Fibroblast of skin of right biceps (primary cell): Measurements from ENCODE around the gene CCDC137.

Experiments used
- DNase-seq: peaks from one replicate; pipeline ENCODE4 v3.0.0-alpha.2; 2013

CCDC137 gene

GRCh38 chr17:81702934-81703746 lies 36.6 kb downstream of the CCDC137 start, which contains the start of gene MRPL12:
Gene MRPL12 (plus strand): TSS chr17:81703367. CDS start chr17:81703502, 135 bp downstream.
- DNase-seq = peak; percentile 91

- no peak for DNase-seq
Measured at GRCh38 chr17:81703747-81704654, 37.5 kb downstream of the CCDC137 start.

GRCh38 chr17:81705518-81706231 lies 39.1 kb downstream of the CCDC137 start:
- DNase-seq = no peak

GRCh38 chr17:81706232-81706611 lies 39.7 kb downstream of the CCDC137 start:
- no peak for DNase-seq

- no peak for DNase-seq
Measured at GRCh38 chr17:81706757-81707624, 40.5 kb downstream of the CCDC137 start.

GRCh38 chr17:81707725-81708646 lies 41.4 kb downstream of the CCDC137 start:
- DNase-seq = no peak

- no peak for DNase-seq
Measured at GRCh38 chr17:81708739-81709185, 42.2 kb downstream of the CCDC137 start.

GRCh38 chr17:81710514-81711308 lies 44.2 kb downstream of the CCDC137 start:
- no peak for DNase-seq

GRCh38 chr17:81711814-81712467 lies 45.4 kb downstream of the CCDC137 start, which contains the start of gene SLC25A10:
Gene SLC25A10 (plus strand): TSS chr17:81712284. CDS start chr17:81712427, 143 bp downstream.
- DNase-seq = peak; percentile 74

- no peak for DNase-seq
Measured at GRCh38 chr17:81712468-81713003, 46.0 kb downstream of the CCDC137 start.

- no peak for DNase-seq
Measured at GRCh38 chr17:81713004-81713555, 46.5 kb downstream of the CCDC137 start.

GRCh38 chr17:81713556-81714411 lies 47.2 kb downstream of the CCDC137 start:
- DNase-seq = no peak

GRCh38 chr17:81714412-81715106 lies 48.0 kb downstream of the CCDC137 start:
- DNase-seq = no peak

GRCh38 chr17:81715107-81715871 lies 48.8 kb downstream of the CCDC137 start:
- DNase-seq = no peak

- DNase-seq = no peak
Measured at GRCh38 chr17:81715872-81716673, 49.5 kb downstream of the CCDC137 start.
